GM13977 (cell line): ENCODE data around the gene TMEM43.
"Not testable (repeated sequence)": the region's sequence is repeated elsewhere in the genome, so short reads cannot be mapped to it uniquely, and the experiment has no call there.

Experiments
- DNase-seq: peaks from one replicate; pipeline ENCODE4 v3.0.0; 2012; ENCODE audit warnings: low spot score
- in situ Hi-C: fragments of 300-500 bp; cut with MboI; formaldehyde crosslinking; loops from one replicate; pipeline ENCODE4 v1.12.0; 2022; ENCODE audit warnings: low sequenced_read_pairs, low pct_unique_long_range_greater_than_20kb, mixed read lengths, inconsistent platforms; ENCODE audit not compliant: unreplicated experiment
- TF ChIP-seq, protein P1 (sequence below): IDR thresholded peaks from 2 replicates; pipeline ENCODE4 v1.5.1; 2012; ENCODE audit warnings: mild to moderate bottlenecking, control low read depth; ENCODE audit not compliant: insufficient read depth; ENCODE audit errors: extremely low read depth, missing control alignments

Gene TMEM43

DNA sequence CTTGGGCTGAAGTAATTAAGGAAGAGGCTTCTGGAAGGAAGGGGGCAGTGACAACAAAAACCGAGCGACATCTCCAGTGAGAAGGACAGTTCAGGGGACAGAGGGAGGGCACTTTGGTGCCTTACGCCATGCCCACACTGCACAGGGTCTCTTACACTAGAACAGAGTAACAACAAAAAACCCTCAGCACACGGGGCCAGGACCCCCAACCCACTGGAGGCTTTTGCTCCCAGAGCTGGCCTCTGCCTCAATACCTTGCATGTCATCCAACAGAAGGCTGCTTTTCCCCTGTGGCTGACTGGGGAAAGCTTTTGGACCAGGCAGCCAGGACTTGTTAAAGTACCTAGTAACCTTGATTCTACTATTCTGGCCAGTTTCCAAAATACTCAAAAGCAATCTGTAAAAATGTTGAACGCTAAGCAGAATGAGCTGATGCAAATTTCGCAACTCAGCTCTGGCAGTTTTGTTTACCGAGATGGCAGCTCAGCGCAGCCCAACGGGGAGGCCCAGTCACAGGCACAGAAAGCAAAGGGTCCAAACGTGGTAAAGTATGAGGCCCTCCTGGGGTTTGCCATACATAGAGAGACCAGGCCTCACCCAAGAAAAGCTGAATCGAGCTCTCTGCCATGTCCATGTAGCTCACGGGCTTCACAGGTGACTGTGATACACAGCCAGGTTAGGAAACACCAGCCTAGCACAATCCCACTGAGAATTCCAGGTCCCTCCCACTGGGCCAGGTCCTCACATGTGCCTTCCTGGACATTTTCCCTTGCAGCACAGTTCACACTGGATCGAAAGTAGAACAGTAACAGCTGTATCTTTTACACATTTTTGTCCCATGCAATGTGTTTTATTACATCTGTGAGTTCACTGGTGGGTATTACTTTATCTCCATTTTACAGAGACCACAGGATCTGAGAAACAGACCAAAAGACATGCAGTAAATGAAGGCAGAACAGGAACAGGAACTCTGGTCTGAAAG, 6.2 kb upstream of the TMEM43 start:
- TF ChIP-seq, protein P1, sequence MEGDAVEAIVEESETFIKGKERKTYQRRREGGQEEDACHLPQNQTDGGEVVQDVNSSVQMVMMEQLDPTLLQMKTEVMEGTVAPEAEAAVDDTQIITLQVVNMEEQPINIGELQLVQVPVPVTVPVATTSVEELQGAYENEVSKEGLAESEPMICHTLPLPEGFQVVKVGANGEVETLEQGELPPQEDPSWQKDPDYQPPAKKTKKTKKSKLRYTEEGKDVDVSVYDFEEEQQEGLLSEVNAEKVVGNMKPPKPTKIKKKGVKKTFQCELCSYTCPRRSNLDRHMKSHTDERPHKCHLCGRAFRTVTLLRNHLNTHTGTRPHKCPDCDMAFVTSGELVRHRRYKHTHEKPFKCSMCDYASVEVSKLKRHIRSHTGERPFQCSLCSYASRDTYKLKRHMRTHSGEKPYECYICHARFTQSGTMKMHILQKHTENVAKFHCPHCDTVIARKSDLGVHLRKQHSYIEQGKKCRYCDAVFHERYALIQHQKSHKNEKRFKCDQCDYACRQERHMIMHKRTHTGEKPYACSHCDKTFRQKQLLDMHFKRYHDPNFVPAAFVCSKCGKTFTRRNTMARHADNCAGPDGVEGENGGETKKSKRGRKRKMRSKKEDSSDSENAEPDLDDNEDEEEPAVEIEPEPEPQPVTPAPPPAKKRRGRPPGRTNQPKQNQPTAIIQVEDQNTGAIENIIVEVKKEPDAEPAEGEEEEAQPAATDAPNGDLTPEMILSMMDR: no peak
- DNase-seq: peak; percentile 4
- in situ Hi-C loops: no loop called here

DNA sequence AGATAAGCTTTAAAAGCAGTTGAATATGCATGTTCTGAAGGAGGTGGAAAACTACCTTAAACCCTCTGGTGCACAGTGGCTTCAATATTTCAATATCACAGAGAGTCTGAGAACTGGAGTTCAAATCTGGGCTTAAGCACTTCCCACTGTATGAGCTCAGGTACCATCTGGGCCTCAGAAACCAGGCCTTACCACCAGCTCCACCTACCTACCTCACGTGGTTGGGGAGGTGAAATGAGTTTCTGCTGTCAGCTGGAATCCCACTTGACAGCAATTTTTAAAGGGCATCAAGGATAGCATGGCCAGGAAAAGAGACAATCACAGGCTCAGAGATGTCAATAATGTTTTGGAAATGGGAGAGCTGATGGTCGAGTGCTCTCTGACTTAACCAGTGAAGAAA, 5.2 kb upstream of the TMEM43 start:
- TF ChIP-seq, protein P1: no peak
- DNase-seq: no peak
- in situ Hi-C loops: no loop called here

DNA sequence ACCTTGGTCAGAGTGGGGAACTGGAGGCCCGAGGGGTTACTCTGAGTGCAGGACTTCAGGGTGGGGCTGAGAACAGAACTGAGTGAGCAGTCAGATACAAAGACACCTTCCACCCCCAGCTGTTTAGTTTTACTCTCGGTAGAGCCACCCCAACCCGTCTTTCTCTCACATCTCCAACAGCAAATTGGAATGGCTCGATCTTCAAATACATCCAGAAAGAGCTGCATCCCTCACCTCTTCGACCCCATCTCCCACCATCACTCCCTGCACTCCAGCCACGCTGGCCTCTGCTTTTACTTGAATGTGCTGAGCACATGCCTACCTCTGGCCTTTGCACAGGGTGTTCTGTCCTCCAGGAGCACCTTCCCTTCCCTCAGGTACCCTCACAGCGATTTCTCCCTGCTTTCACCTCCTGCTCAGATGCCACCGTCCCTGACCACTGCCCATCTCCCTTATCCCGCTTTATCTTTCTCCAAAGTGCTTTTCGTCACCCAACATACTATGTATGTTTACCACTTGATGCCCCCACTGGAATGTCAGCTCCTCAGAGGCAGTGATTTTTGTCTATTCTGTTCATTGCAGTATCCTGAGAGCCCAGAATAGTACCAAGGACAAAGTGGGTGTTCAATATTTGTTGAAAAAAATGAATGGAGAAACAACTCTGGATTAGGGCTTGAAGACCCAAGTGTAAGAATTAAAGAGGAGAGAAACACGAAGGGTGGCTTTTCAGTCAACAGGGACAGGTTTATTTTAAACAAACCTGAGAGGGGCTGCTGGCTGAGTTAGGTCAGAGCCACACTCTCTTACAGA, 4.5 kb upstream of the TMEM43 start:
- in situ Hi-C loops: no loop called here
- TF ChIP-seq, protein P1: no peak
- DNase-seq: no peak

DNA sequence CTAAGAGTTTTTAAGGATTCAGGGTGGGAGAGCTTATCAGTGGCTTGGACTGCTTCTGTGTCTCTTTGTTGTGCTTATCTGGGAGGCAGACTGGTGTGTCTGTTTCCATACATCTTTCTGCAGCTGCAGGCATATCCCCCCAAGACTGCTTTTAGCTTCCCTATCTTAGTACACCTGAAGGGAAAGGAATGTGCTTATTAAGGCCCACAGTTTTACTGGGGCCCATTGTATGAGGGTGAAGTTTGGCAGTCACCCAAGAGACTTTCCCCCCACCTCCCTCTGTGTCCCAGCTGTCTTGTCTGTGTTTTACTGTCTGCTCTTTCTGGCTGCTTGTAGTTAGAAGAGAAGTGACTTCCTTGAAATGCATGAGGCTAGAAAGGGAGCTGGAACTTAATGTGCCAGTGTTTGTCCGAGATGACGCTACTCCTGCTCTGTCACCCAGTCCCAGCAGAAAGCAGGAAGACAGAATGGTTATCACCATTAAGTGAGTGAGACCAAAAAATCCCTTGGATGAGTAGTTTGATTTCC, 3.9 kb upstream of the TMEM43 start:
- DNase-seq, in situ Hi-C loops: not testable (repeated sequence)

DNA sequence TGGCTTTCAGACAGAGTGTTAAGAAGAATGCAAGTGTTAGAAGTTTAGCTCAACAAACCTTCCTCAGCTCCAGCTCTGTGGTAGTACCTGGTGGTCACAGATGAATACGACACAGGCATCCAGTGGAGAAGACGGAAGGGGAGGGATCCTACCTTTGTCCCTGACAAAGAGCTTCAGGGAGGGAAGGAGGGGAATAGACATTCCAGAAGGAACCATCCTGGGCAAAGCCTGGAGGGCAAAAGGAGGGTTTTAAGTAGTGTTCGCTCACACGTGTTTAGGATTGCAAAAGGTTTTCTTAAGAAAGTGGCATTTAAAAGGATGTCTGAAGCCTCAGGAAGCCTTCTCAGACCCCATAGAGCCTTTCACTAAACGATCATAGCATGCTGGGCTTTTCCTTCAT, 3.0 kb upstream of the TMEM43 start:
- TF ChIP-seq, protein P1: no peak
- no peak for DNase-seq
- in situ Hi-C loops: no loop called here

DNA sequence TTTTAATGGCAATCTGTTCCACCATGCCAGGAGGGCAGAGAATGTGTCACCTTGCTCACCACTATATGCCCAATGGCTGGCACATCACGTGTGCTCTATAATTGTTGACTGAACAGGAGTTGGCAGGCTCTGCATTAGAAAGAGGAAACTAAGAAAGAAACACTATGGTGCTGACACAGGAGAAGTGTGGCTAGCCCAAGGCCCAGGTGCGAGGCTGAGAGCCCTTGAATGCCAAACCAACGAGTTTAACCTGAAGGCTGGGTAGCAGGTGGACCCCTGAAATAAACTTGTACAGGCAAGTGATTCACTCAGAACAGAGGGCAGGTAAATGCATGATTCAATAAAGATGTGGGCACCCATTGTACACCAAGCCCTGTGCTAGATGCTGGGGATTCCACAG, 2.6 kb upstream of the TMEM43 start:
- peak; percentile 2 for DNase-seq
- TF ChIP-seq, protein P1: no peak
- in situ Hi-C loops: no loop called here
